ENCODE results near the gene CPNE7.
"Not testable (repeated sequence)": the region's sequence is repeated elsewhere in the genome, so short reads cannot be mapped to it uniquely, and the experiment has no call there.

The CPNE7 gene

GRCh38 chr16:89623511-89624261 lies 48.1 kb downstream of the CPNE7 start:
- no peak for DNase-seq (ENCODE audit: low read depth in 3 of 3)

DNA sequence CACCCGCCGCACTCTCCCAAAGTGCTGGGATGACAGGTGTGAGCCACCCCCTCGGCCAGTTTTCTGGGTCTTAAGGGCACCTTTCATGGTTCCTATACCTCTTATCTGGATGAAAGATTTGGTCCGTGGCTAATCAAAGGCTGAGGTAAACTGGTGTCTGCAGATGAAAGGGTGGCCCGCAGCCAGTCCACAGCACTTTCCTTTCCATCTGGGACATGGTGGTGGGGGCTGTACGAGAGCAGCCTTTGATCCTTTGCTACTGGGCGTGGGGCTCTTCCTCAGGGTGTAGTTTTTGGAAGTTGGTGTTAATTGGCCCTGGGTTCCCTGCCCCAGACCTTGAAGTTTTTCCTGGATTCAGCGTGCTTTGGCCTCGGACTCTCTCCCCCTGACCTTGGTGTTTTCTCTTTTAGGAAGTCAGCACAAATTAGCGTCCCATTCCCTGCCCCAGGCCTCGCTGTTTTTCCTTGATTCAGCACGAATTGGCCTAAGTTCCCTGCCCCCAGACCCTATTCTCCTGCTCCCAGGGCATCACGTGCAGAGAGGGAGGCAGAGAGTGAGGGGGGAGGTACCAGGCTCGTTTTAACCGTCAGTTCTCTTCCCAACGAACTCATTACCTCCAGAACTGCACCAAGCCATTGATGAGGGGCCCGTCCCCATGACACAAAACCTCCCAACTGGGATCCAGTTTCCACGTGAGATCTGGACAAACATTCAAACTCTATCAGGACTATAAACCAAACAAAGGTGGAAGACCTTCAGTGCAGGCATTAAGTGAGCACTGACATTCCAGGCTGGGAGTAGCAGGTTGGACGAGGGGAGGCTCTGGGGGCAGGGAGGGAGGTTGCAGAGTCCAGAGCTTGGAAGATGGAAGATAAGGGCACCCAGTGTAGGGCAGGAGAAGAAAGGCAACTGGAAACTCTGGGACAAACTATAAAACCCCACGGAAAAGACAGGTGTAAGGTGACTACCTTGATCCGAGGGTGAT lies 49.5 kb downstream of the CPNE7 start:
- no peak for DNase-seq (ENCODE audit: low read depth in 3 of 3)

- no peak for DNase-seq (ENCODE audit: low read depth in 3 of 3)
Observed at GRCh38 chr16:89629827-89630610, 54.5 kb downstream of the CPNE7 start.

GRCh38 chr16:89633064-89633631 lies 57.6 kb downstream of the CPNE7 start:
- no peak for DNase-seq (ENCODE audit: low read depth in 3 of 3)

DNA sequence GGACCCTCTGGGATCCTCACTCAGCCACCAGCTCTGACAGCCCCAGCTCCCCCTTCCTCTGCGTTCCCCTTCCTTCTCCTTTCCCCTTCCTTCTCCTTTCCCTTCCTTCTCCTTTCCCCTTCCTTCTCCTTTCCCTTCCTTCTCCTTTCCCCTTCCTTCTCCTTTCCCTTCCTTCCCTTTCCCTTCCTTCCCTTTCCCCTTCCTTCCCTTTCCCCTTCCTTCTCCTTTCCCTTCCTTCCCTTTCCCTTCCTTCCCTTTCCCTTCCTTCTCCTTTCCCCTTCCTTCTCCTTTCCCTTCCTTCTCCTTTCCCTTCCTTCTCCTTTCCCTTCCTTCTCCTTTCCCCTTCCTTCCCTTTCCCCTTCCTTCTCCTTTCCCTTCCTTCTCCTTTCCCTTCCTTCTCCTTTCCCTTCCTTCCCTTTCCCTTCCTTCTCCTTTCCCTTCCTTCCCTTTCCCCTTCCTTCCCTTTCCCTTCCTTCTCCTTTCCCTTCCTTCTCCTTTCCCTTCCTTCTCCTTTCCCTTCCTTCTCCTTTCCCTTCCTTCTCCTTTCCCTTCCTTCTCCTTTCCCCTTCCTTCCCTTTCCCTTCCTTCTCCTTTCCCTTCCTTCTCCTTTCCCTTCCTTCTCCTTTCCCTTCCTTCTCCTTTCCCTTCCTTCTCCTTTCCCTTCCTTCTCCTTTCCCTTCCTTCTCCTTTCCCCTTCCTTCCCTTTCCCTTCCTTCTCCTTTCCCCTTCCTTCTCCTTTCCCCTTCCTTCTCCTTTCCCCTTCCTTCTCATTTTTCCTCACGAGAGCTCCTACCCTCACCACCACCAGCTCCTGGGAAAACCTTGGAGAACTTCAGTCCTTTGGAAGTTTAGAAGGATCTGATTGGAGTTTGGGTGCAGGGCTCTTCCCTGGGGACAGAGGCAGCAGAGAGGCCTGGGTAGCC lies 59.2 kb downstream of the CPNE7 start:
- not testable (repeated sequence) for DNase-seq (ENCODE audit: low read depth in 3 of 3)

DNA sequence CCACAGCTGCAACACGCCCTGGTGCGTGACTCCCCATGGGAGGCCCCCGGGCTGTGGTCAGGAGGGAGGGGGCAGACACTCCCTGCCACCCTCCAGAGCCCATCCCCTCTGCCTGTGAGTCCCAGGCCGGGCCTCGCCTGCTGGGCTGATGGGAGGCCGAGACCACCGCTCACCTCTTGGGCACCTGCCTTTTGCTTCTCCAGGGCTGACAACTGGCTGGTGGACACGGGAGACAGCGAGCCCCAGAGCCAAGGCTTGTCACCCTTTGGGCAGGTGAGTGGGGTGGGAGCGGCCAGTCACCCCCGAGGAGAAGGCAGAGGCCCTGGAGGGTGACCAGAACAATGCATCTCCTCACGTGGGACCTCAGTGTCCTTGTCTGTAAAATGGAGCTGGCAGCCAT lies 61.1 kb downstream of the CPNE7 start:
- DNase-seq (ENCODE audit: low read depth in 3 of 3), result no peak

- DNase-seq (ENCODE audit: low read depth in 3 of 3), result no peak
Observed at GRCh38 chr16:89637379-89637778, 61.8 kb downstream of the CPNE7 start.

DNA sequence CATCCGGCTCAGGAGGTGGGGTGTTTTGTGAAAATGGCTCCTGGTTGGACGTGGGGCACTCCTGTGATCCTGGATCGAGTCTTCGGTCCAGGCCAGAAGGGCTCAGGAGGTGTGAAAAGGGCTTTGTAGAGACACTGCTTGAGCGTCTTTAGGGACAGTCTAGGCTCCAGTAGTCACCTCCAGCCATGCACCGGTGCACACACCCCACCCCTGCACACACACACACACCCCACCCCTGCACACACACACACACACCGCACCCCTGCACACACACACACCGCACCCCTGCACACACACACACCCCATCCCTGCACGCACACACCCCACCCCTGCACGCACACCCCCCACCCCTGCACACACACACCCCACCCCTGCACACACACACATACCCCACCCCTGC lies 62.9 kb downstream of the CPNE7 start:
- no peak for DNase-seq (ENCODE audit: low read depth in 3 of 3)

DNA sequence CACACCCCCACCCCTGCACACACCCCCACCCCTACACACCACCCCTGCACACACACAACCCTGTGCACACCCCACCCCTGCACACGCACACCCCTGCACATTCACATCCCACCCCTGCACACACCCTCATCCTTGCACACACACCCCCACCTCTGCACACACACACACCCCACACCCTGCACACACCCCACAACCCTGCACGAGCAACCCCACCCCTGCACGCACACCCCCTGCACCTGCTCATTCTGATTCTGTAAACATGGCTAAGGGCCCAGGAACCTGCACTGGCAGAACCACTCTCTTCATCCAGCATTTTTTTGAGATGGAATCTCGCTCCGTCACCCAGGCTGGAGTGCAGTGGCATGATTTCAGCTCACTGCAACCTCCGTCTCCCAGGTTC lies 63.8 kb downstream of the CPNE7 start:
- no peak for DNase-seq (ENCODE audit: low read depth in 3 of 3)

- no peak for DNase-seq (ENCODE audit: low read depth in 3 of 3)
Observed at GRCh38 chr16:89641458-89642119, 66.0 kb downstream of the CPNE7 start.

- no peak for DNase-seq (ENCODE audit: low read depth in 3 of 3)
Observed at GRCh38 chr16:89642574-89642973, 67.0 kb downstream of the CPNE7 start.

- no peak for DNase-seq (ENCODE audit: low read depth in 3 of 3)
Observed at GRCh38 chr16:89643769-89644300, 68.3 kb downstream of the CPNE7 start.

- no peak for DNase-seq (ENCODE audit: low read depth in 3 of 3)
Observed at GRCh38 chr16:89645122-89645521, 69.6 kb downstream of the CPNE7 start.

GRCh38 chr16:89646270-89646669 lies 70.7 kb downstream of the CPNE7 start:
- no peak for DNase-seq (ENCODE audit: low read depth in 3 of 3)
